GM19193 (cell line): ENCODE measurements around the gene CCR5AS.

Source experiments
- POLR2A ChIP-seq: IDR thresholded peaks from 4 replicates; pipeline ENCODE4 v1.6.1; 2011; ENCODE audit not compliant: insufficient read depth, insufficient read length; ENCODE audit errors: extremely low read depth

The CCR5AS gene

GRCh38 chr3:46435081-46435726, 28.3 kb upstream of the CCR5AS start:
- no peak for TF ChIP-seq POLR2A

GRCh38 chr3:46433841-46434240, 27.0 kb upstream of the CCR5AS start:
- TF ChIP-seq POLR2A: no peak

DNA sequence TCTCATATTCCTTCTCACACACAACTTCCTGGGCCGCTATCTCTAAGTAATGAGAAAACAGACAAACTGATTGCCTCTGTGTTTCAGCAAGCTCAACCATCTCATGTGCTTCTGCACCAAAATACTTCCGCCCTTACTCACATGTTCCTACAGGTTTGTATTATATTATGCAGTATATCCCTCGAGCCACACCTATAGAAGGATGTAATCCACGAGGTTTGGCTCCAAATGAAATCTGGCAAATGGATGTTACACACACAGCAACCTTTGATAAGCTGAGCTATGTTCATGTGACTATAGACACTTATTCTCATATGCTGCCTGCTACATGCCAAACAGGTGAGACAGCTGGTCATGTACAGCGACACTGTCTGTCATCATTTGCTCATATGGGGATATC, 22.8 kb upstream of the CCR5AS start:
- no peak for TF ChIP-seq POLR2A

GRCh38 chr3:46429250-46429649, 22.4 kb upstream of the CCR5AS start:
- no peak for TF ChIP-seq POLR2A

DNA sequence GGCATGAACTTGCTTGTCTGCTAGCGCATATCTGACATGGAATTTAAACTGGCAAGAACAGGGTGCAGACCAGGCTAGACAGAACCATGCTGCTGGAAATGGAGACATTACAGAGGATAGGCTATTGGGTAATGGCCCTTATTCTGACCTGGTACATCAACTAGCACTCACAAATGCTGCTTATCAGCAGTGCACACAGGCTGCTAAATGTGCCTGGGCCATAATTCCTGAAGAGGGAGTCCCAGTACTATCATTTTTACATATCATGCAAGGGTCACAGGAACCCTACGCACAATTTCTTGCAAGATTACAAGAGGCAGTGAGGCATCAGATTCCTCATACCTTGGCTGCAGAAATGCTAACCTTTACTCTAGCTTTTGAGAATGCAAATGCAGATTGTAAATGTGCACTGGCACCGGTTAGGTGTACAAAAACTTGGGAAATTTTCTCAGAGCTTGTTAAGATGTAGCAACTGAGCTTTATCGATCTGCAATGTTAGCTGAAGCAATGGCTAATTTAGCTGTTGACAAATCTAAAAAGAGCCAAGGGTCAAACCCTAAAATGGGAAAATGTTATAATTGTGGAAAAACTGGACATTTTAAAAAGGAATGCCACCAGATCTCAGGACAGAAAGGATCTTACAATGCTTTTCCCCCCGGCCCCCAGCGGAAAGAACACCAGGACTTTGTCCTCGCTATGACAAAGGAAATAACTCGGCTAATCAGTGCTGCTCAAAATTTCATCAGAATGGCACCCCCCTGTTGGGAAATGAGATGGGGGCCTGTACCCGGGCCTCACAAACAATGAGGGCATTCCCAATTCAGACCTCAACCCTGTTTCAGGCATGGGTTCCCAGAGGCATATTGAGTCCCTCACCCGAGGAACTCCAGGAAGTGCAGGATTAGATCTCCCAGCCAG, 21.3 kb upstream of the CCR5AS start:
- TF ChIP-seq POLR2A: no peak

DNA sequence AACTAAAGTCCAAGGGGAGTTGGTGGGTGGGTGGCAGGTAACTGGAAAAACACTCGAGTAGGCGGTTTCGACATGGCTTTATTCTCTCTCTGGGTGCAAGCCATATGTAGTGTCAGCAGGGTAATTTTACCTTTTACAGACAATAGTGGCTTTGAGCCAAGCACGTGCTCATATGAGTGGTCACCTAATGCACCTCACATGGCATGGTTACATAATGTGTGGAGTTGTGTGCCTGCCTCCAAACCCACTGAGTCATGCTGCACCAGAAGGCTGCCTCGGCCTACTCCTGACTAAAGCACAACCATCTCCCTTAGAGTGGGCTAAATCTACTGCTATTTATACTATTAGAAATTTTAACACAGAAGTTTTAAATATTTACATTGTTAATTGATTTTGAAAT, 16.7 kb upstream of the CCR5AS start:
- TF ChIP-seq POLR2A: no peak

- TF ChIP-seq POLR2A: no peak
These were observed 15.8 kb upstream of the CCR5AS start for GRCh38 chr3:46422617-46423016.

DNA sequence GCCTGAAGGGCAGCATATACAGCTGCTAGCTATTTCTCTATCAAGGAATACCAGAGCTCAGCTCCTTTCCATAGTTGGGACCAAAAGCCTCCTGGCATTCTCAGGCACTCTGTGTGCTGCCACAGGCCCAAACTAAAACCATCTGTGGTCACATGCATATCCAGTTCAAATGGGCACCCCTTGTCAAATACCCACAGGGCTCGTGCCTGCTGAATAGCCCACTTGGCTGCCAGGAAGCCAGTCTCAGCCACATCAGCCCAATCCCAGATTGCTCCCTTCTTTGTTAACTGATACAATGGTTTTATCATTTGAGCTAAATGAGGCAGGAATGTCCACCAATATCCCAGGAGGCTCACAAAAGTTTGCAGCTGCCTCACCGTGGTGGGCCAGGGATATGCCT, 14.1 kb upstream of the CCR5AS start:
- TF ChIP-seq POLR2A: no peak

DNA sequence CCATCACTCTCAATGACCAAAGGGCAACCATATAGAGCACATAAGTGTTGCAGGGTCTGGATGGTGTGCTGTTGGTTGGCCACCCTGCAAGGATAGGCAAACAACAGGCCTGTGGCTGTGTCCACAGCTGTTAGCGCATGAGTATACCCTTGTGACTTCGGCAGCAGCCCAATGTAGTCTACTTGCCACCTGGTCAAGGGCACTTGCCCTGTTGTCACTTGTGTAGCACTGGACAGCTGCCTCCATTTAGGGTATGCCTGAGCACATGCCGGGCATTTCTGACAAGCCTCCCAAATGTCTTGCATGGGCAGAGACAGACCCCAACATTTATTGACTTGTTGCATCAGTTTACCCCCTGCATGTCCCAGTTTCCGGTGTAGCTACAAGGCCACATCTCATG, 12.9 kb upstream of the CCR5AS start:
- TF ChIP-seq POLR2A: no peak

- TF ChIP-seq POLR2A: no peak
These were observed 11.2 kb upstream of the CCR5AS start for GRCh38 chr3:46417841-46418611.

DNA sequence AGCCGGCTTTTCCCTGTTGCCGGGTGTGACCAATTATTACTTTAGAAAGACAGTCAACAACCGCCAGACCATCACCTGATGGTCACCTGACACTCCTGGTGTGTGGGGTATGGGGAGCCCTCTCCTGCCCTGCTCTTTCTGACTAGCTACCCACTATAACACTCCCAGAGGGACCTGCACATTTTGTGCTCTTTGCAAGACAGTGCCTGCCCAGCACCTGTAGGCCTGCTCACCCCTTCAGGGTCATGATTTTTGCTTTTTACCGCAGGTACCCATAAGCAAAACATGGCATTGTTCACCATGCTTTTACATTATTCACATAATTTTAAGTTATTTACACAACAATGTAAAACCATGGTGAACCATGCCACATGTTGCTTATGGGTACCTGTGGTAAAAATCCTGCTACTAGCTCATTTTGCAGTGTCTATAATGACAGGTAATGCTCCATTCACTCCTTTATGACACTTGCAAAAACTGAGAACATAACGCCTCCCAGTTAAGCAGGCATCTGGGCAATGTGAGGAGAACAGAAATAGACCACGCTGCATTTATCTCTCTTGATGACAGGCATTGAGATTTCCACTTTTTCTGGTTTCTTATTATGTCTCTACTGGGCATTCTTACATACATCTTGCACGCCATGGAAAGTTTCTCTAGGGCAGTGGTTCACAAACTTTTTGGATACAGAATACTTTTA, 10.1 kb upstream of the CCR5AS start:
- TF ChIP-seq POLR2A: no peak

DNA sequence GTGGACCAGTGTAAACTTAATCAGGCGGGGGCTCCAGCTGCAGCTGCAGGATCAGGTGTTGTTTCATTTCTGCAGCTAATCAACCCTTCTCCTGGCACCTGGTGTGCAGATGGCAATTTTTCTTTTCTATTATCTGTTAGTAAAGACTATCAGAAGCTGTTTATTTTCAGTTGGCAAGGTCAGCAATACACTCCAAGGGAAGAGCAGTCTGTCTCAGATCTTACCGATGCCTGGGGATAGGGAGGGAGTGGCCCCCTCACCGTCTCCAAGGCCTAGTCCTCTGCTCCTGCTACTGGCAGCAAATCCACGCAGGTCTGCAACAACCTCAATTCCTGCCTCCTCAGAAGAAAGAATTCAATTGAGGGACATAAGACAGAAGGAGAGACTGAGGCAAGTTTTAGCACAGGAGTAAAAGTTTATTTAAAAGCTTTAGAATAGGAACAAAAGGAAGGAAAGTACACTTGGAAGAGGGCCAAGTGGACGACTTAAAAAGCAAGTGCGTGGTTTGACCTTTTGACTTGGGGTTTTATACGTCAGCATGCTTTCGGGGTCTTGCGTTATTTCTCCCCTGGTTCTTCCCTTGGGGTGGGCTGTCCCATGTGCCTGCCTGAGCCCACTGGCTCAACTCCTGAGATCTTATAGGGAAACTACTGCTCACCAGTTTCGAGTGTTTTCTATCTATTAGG, 9.4 kb upstream of the CCR5AS start:
- no peak for TF ChIP-seq POLR2A

- no peak for TF ChIP-seq POLR2A
These were observed 7.9 kb upstream of the CCR5AS start for GRCh38 chr3:46414739-46415138.

DNA sequence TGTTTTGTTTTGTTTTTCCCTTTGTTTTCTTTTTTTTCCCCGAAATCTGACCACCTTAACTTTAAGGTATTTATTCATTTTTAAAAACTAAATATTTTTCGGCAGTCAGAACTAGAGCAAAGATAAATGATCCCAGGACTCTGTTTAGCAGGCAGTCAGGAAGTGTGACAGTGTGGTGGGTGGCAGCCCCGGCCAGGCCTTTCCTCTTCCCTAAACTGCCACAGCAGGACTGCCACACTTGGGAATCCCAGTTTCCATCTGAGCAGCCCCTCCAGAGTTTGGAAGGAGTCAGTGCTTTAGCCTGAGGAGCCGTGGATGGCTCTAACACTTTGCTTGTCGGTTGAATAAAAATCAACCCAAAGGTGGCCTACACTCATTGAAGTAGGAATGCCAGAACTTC, 7.1 kb upstream of the CCR5AS start:
- no peak for TF ChIP-seq POLR2A
